ENCODE results near the gene DNAH7.

The DNAH7 gene

GRCh38 chr2:195863121-195863520 is 205.5 kb downstream of the DNAH7 start:
- DNase-seq (ENCODE audit: low spot score), result no peak

GRCh38 chr2:195861821-195862220 is 206.8 kb downstream of the DNAH7 start:
- DNase-seq (ENCODE audit: low spot score), result no peak

GRCh38 chr2:195859513-195859912 is 209.1 kb downstream of the DNAH7 start:
- DNase-seq (ENCODE audit: low spot score), result no peak

- no peak for DNase-seq (ENCODE audit: low spot score)
These were observed 211.5 kb downstream of the DNAH7 start for GRCh38 chr2:195857132-195857531.

- DNase-seq (ENCODE audit: low spot score), result no peak
These were observed 217.9 kb downstream of the DNAH7 start for GRCh38 chr2:195850764-195851163.

GRCh38 chr2:195848119-195848899 is 220.3 kb downstream of the DNAH7 start:
- DNase-seq (ENCODE audit: low spot score), result no peak

GRCh38 chr2:195842932-195843331 is 225.7 kb downstream of the DNAH7 start:
- DNase-seq (ENCODE audit: low spot score), result no peak

- no peak for DNase-seq (ENCODE audit: low spot score)
These were observed 230.6 kb downstream of the DNAH7 start for GRCh38 chr2:195838002-195838401.

- no peak for DNase-seq (ENCODE audit: low spot score)
These were observed 232.6 kb downstream of the DNAH7 start for GRCh38 chr2:195836002-195836401.

GRCh38 chr2:195834836-195835235 is 233.8 kb downstream of the DNAH7 start:
- no peak for DNase-seq (ENCODE audit: low spot score)

- DNase-seq (ENCODE audit: low spot score), result no peak
These were observed 237.4 kb downstream of the DNAH7 start for GRCh38 chr2:195830968-195831950.

- no peak for DNase-seq (ENCODE audit: low spot score)
These were observed 244.2 kb downstream of the DNAH7 start for GRCh38 chr2:195824478-195824877.

GRCh38 chr2:195823206-195823605 is 245.4 kb downstream of the DNAH7 start:
- no peak for DNase-seq (ENCODE audit: low spot score)

- DNase-seq (ENCODE audit: low spot score), result no peak
These were observed 247.1 kb downstream of the DNAH7 start for GRCh38 chr2:195821566-195821932.

GRCh38 chr2:195820867-195821565 is 247.6 kb downstream of the DNAH7 start:
- no peak for DNase-seq (ENCODE audit: low spot score)

- DNase-seq (ENCODE audit: low spot score), result no peak
These were observed 248.3 kb downstream of the DNAH7 start for GRCh38 chr2:195820373-195820772.

GRCh38 chr2:195819276-195819675 is 249.4 kb downstream of the DNAH7 start:
- no peak for DNase-seq (ENCODE audit: low spot score)

- DNase-seq (ENCODE audit: low spot score), result no peak
These were observed 250.1 kb downstream of the DNAH7 start for GRCh38 chr2:195818526-195818925.

- no peak for DNase-seq (ENCODE audit: low spot score)
These were observed 250.5 kb downstream of the DNAH7 start for GRCh38 chr2:195818106-195818505.

GRCh38 chr2:195815083-195815482 is 253.6 kb downstream of the DNAH7 start:
- no peak for DNase-seq (ENCODE audit: low spot score)

- DNase-seq (ENCODE audit: low spot score), result no peak
These were observed 255.2 kb downstream of the DNAH7 start for GRCh38 chr2:195813421-195813820.

GRCh38 chr2:195810340-195811098 is 258.1 kb downstream of the DNAH7 start:
- DNase-seq (ENCODE audit: low spot score), result no peak
